ENCODE measurements around the gene SRXN1. TPM values are rescaled to one million over a fixed set of nuclear protein-coding genes. Genes with fewer than 3 reads are reported as not detected.

SRXN1 gene
- total and polyA plus RNA-seq, 5 donors from 2014 or later = 3.2 to 15.1 (median 12.7) TPM

Other genes with a start within 250 kb of the SRXN1 start
- gene RBCK1, start 244.9 kb downstream of the SRXN1 start, total RNA-seq = 93.9 TPM
- gene RBCK1, start 244.9 kb downstream of the SRXN1 start, polyA plus RNA-seq = 100 to 1,000 TPM in 1 of 4 donors, 10 to 100 TPM in 3; 87.5 to 115 (median 91.8) TPM
- gene TBC1D20, start 190.7 kb downstream of the SRXN1 start, total RNA-seq = 30.2 TPM
- 10 to 100 TPM; 16.4 to 23.2 (median 18.2) TPM for gene TBC1D20, start 190.7 kb downstream of the SRXN1 start, polyA plus RNA-seq
- 65.3 TPM for gene CSNK2A1, start 109.4 kb downstream of the SRXN1 start, total RNA-seq
- gene CSNK2A1, start 109.4 kb downstream of the SRXN1 start, polyA plus RNA-seq = 10 to 100 TPM; 49.6 to 57.5 (median 52.2) TPM
- not detected for gene TCF15, start 42.9 kb downstream of the SRXN1 start, total RNA-seq
- gene TCF15, start 42.9 kb downstream of the SRXN1 start, polyA plus RNA-seq = not detected
- not detected for gene SCRT2, start 22.6 kb upstream of the SRXN1 start, total RNA-seq
- not detected for gene SCRT2, start 22.6 kb upstream of the SRXN1 start, polyA plus RNA-seq
- not detected for gene SLC52A3, start 115.3 kb upstream of the SRXN1 start, total RNA-seq
- gene SLC52A3, start 115.3 kb upstream of the SRXN1 start, polyA plus RNA-seq = not detected
- 27.5 TPM for gene FAM110A, start 180.5 kb upstream of the SRXN1 start, total RNA-seq
- 10 to 100 TPM; 24.6 to 36.5 (median 31.7) TPM for gene FAM110A, start 180.5 kb upstream of the SRXN1 start, polyA plus RNA-seq